Measurements from ENCODE around the gene SNX7. TPM values are rescaled to one million over a fixed set of nuclear protein-coding genes. Genes with fewer than 3 reads are reported as not detected.

The SNX7 gene
- total RNA-seq, 4 donors from 2014 or later: 17.2 to 27.1 (median 22.3) TPM

GRCh38 chr1:98723574-98723973 lies 62.1 kb downstream of the SNX7 start:
- Histone ChIP-seq H3K4me1 (no peaks in the 10 kb centered on the region), H3K36me3 (no peaks in the 10 kb centered on the region), H3K9me3 (no peaks in the 10 kb centered on the region), H3K4me3 (replicated peaks in 1 of 3) (no peak overlapping the region), H3K27me3 (no peaks in the 10 kb centered on the region), H3K27ac (no peak overlapping the region)
- DNase-seq: no peak
- intact Hi-C loops (cut with DNase I): no loop called here
- TF ChIP-seq CTCF (IDR thresholded peaks at IDR 0.05): no peak
- no peak for TF ChIP-seq POLR2A (IDR thresholded peaks at IDR 0.05)
- WGBS, 2 donors: 81 to 88% methylated on average over 8 of the region's 8 CpGs

GRCh38 chr1:98732985-98733781 lies 71.7 kb downstream of the SNX7 start:
- TF ChIP-seq CTCF (IDR thresholded peaks at IDR 0.05) (no peak), POLR2A (IDR thresholded peaks at IDR 0.05) (no peak)
- Histone ChIP-seq H3K4me3 (replicated peaks in 1 of 3) (no peak overlapping the region), H3K4me1 (no peaks in the 10 kb centered on the region), H3K27me3 (no peaks in the 10 kb centered on the region), H3K9me3 (no peaks in the 10 kb centered on the region), H3K27ac (no peak overlapping the region), H3K36me3 (no peaks in the 10 kb centered on the region)
- no peak for DNase-seq
- 51 to 54% methylated on average over 9 of the region's 9 CpGs for WGBS, 2 donors
- intact Hi-C loops (cut with DNase I): no loop called here

- Histone ChIP-seq H3K36me3 (no peaks in the 10 kb centered on the region), H3K9me3 (no peaks in the 10 kb centered on the region), H3K4me3 (replicated peaks in 1 of 3) (no peak overlapping the region), H3K4me1 (no peaks in the 10 kb centered on the region), H3K27ac (no peak overlapping the region), H3K27me3 (no peaks in the 10 kb centered on the region)
- no peak for TF ChIP-seq POLR2A (IDR thresholded peaks at IDR 0.05)
- no peak for TF ChIP-seq CTCF (IDR thresholded peaks at IDR 0.05)
- intact Hi-C loops (cut with DNase I): no loop called here
- DNase-seq: no peak
Measured at GRCh38 chr1:98733782-98734112, 72.2 kb downstream of the SNX7 start.

GRCh38 chr1:98735756-98736155 lies 74.2 kb downstream of the SNX7 start:
- intact Hi-C loops (cut with DNase I): no loop called here
- Histone ChIP-seq H3K4me1 (no peaks in the 10 kb centered on the region), H3K27ac (no peak overlapping the region), H3K27me3 (no peaks in the 10 kb centered on the region), H3K9me3 (no peaks in the 10 kb centered on the region), H3K4me3 (replicated peaks in 1 of 3) (no peak overlapping the region), H3K36me3 (no peaks in the 10 kb centered on the region)
- TF ChIP-seq POLR2A (IDR thresholded peaks at IDR 0.05): no peak
- TF ChIP-seq CTCF (IDR thresholded peaks at IDR 0.05): no peak
- DNase-seq: no peak

- Histone ChIP-seq H3K27ac (no peak overlapping the region), H3K4me3 (replicated peaks in 1 of 3) (no peak overlapping the region), H3K9me3 (no peaks in the 10 kb centered on the region), H3K36me3 (no peaks in the 10 kb centered on the region), H3K27me3 (no peaks in the 10 kb centered on the region), H3K4me1 (no peaks in the 10 kb centered on the region)
- intact Hi-C loops (cut with DNase I): no loop called here
- TF ChIP-seq POLR2A (IDR thresholded peaks at IDR 0.05): no peak
- no peak for TF ChIP-seq CTCF (IDR thresholded peaks at IDR 0.05)
- DNase-seq: no peak
Measured at GRCh38 chr1:98737835-98738234, 76.3 kb downstream of the SNX7 start.
